Measurements from ENCODE around the gene PIGS. TPM values are rescaled to one million over a fixed set of nuclear protein-coding genes. Genes with fewer than 3 reads are reported as not detected.

PIGS gene
- total and polyA plus RNA-seq, 9 of the 15 experiments (the other 6 are each of a cell fraction or from before 2014, with no cell fraction given): 47.5 to 138 (median 57.6) TPM

DNA sequence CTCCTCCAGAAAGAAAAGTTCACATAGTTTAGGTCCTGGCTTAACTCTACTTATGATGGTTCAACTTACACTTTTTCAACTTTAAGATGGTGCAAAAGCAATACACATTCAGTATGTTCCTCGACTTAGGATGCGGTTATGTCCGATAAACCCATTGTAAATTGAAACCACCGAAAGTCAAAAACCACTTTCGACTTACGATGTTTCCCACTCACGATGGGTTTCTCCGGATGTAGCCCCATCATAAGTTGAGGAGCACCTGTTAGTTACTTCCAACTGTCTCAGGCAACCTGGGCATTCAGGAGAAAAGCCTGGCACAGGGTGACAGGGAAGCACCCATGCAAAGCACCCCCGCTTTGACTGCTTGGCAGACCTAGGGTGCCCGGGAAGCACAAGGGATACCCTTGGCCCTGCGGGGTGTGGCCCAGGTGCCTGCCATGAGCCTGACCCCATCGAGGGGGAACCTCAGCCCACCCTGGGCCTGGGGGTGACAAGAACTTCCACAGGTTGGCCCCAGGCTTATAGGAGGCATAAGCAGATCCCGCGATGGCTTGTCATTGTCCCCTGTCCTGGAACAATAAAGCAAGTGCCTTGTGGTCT lies 32.9 kb downstream of the PIGS start:
- in situ Hi-C loops (cut with MboI) (loop anchor here (5.0 kb wide), 1 partner anchor 41 kb away; no protein-coding TSS in a partner anchor), intact Hi-C loops (cut with micrococcal nuclease) (no loop called here)
- Histone ChIP-seq H3K4me2 (ENCODE audit: insufficient read depth, low read length) (no peak overlapping the region), H3K4me3 (no peak overlapping the region), H3K36me3 (ENCODE audit: control insufficient read depth, insufficient read depth, low read length) (no peaks in the 10 kb centered on the region), H3K9ac (ENCODE audit: insufficient read depth in 1 of 2, low read depth in 2 of 2, low read length in 2 of 2) (no peak overlapping the region), H3K27me3 (ENCODE audit: control insufficient read depth in 2 of 2, insufficient read depth in 2 of 2, low read length in 2 of 2) (peaks cover 4 to 45% of the 10 kb centered on the region in 2 experiments; a peak in 4 of 5 replicates), H4K20me1 (replicated peaks; ENCODE audit: control insufficient read depth, insufficient read depth, low read length) (peaks cover 18% of the 10 kb centered on the region; the same call in 1 of the 2 replicates), H3K79me2 (ENCODE audit: control insufficient read depth, insufficient read depth, low read length) (no peaks in the 10 kb centered on the region), H3K9me3 (replicated peaks; ENCODE audit: control insufficient read depth, insufficient read depth, low read depth, low read length) (no peaks in the 10 kb centered on the region), H3K9me1 (ENCODE audit: control insufficient read depth, insufficient read depth, low read length) (no peaks in the 10 kb centered on the region), H3K27ac (ENCODE audit: extremely low read depth, low read depth, low read length) (no peak overlapping the region), H3K4me1 (replicated peaks in 1 of 2; ENCODE audit: control insufficient read depth in 2 of 2, insufficient read depth in 2 of 2, low read length in 2 of 2) (peaks cover 0 to 9% of the 10 kb centered on the region in 2 experiments; a peak in 3 of 5 replicates), H2AFZ (ENCODE audit: low read depth, low read length) (no peak overlapping the region)
- no TSS peak for BruUV-seq (replicated peaks)
- ChIA-PET CTCF (ENCODE audit: low intra/inter-chr PET ratio) (interaction anchor here (5.1 kb wide), 1 partner anchor 44 kb away, joined by 69 read pairs; no protein-coding TSS in a partner anchor), POLR2A (no interaction called here)
- WGBS (ENCODE audit: insufficient coverage, low coverage, missing lambda C conversion rate): 7% methylated on average over 14 of the region's 14 CpGs
- DNase-seq (ENCODE audit: extremely low read depth in 1 of 4, low spot score in 3 of 4) (no peak), ATAC-seq (no peak), FAIRE-seq (no peak)
- TF ChIP-seq TAF15 (IDR thresholded peaks at IDR 0.05; ENCODE audit: low read depth, low read length): no peak
- no peak for TF ChIP-seq NR0B1 (IDR thresholded peaks at IDR 0.05; ENCODE audit: partially characterized antibody)
- TF ChIP-seq ZBTB7A (IDR thresholded peaks at IDR 0.05; ENCODE audit: borderline replicate concordance, control insufficient read depth, low read depth, low read length): no peak
- TF ChIP-seq, protein P1, sequence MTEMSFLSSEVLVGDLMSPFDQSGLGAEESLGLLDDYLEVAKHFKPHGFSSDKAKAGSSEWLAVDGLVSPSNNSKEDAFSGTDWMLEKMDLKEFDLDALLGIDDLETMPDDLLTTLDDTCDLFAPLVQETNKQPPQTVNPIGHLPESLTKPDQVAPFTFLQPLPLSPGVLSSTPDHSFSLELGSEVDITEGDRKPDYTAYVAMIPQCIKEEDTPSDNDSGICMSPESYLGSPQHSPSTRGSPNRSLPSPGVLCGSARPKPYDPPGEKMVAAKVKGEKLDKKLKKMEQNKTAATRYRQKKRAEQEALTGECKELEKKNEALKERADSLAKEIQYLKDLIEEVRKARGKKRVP (CRISPR knock-in tag; IDR thresholded peaks at IDR 0.05): no peak
- TF ChIP-seq REST (IDR thresholded peaks at IDR 0.05; ENCODE audit: borderline replicate concordance): no peak
- TF ChIP-seq REST (CRISPR knock-in tag; IDR thresholded peaks at IDR 0.05; ENCODE audit: low read depth): no peak
- TF ChIP-seq KLF13 (tag; IDR thresholded peaks at IDR 0.05; ENCODE audit: borderline replicate concordance, low read depth): no peak
- no peak for TF ChIP-seq MAX (CRISPR knock-in tag; IDR thresholded peaks at IDR 0.05)
- TF ChIP-seq ESRRB (CRISPR knock-in tag; IDR thresholded peaks at IDR 0.05; ENCODE audit: borderline replicate concordance): no peak
